ENCODE results near the gene OR7A17. TPM values are rescaled to one million over a fixed set of nuclear protein-coding genes. Genes with fewer than 3 reads are reported as not detected.

Gene OR7A17
- total and polyA plus RNA-seq, 2 of the 8 experiments (the other 6 are each of a cell fraction or from before 2014, with no cell fraction given): not detected

- no peak overlapping the region for H3K56ac ChIP-seq (replicated peaks; ENCODE audit: insufficient read length, low read depth, low read length)
Observed at GRCh38 chr19:14901675-14902260, 15.8 kb upstream of the OR7A17 start.

More at GRCh38 chr19:14901675-14902260, 15.8 kb upstream of the OR7A17 start:
- no peak overlapping the region for H2AK5ac ChIP-seq (ENCODE audit: low read depth, low read length)
- H4K20me1 ChIP-seq (replicated peaks in 1 of 2; ENCODE audit: control insufficient read depth in 1 of 2, insufficient read depth in 2 of 2, low read length in 2 of 2): no peaks in the 10 kb centered on the region
- WGBS, 2 experiments (ENCODE audit: extremely low coverage in 1 of 2, insufficient coverage in 1 of 2, insufficient read length in 1 of 2, insufficient replicate concordance in 2 of 2, low coverage in 1 of 2, low lambda C conversion rate in 2 of 2, missing lambda C conversion rate in 1 of 2): 6% methylated on average over 2 of the region's 2 CpGs; no CpG with 5 or more reads in 1 of the 2 experiments
- no peaks in the 10 kb centered on the region for H3K79me1 ChIP-seq (ENCODE audit: low read depth, low read length)
- no peaks in the 10 kb centered on the region for H3K79me2 ChIP-seq (ENCODE audit: control insufficient read depth in 1 of 2, insufficient read depth in 2 of 2, low read length in 2 of 2)
- TF ChIP-seq SP1 (IDR thresholded peaks at IDR 0.05; ENCODE audit: low read depth, low read length): no peak
- no peak for TF ChIP-seq GTF2F1 (IDR thresholded peaks at IDR 0.05; ENCODE audit: borderline replicate concordance, low read depth, low read length)
- no peak for TF ChIP-seq NANOG (IDR thresholded peaks at IDR 0.05; ENCODE audit: insufficient read depth, low read depth, low read length, poor library complexity, severe bottlenecking)
- no peak for TF ChIP-seq RBBP5 (IDR thresholded peaks at IDR 0.05; ENCODE audit: borderline replicate concordance, low read depth, low read length)
- no peak for TF ChIP-seq CHD2 (IDR thresholded peaks at IDR 0.05; ENCODE audit: low read length)
- TF ChIP-seq TEAD4 (IDR thresholded peaks at IDR 0.05; ENCODE audit: low read depth, low read length): no peak
- TF ChIP-seq RAD21 (IDR thresholded peaks at IDR 0.05 in 1 of 2, conservative IDR thresholded peaks at IDR 0.05 in 1 of 2; ENCODE audit: low read depth in 2 of 2, low read length in 2 of 2): no peak
- H2BK20ac ChIP-seq (ENCODE audit: low read length): no peak overlapping the region
- no peak overlapping the region for H4K5ac ChIP-seq (ENCODE audit: insufficient read length, low read depth, low read length)
- no peak overlapping the region for H3K23ac ChIP-seq (ENCODE audit: insufficient read length)
- ChIA-PET POLR2A (ENCODE audit: partially characterized antibody) (no interaction called here), CTCF (ENCODE audit: partially characterized antibody) (no interaction called here)
- H2BK5ac ChIP-seq (ENCODE audit: low read depth, low read length): no peak overlapping the region
- H3K14ac ChIP-seq (ENCODE audit: insufficient read length): no peak overlapping the region
- no peak overlapping the region for H2BK120ac ChIP-seq (replicated peaks; ENCODE audit: low read depth, low read length)
- no peak for FAIRE-seq
- peaks cover 36 to 50% of the 10 kb centered on the region in 2 experiments for H3K9me3 ChIP-seq (ENCODE audit: insufficient read depth in 2 of 2, low read depth in 1 of 2, low read length in 1 of 2)
- no peak overlapping the region for H3K4ac ChIP-seq (replicated peaks; ENCODE audit: insufficient read length, low read depth, low read length)
- no peaks in the 10 kb centered on the region; a peak in 1 of 8 replicates for H3K36me3 ChIP-seq (ENCODE audit: control insufficient read depth in 2 of 4, insufficient read depth in 4 of 4, low read length in 3 of 4)
- H3K4me3 ChIP-seq (ENCODE audit: extremely low read depth in 1 of 4, insufficient read depth in 2 of 4, low read depth in 3 of 4, low read length in 4 of 4): no peak overlapping the region
- no peak overlapping the region for H2BK12ac ChIP-seq (ENCODE audit: low read depth, low read length)
- no peak overlapping the region for H3K9ac ChIP-seq (replicated peaks in 1 of 4; ENCODE audit: extremely low read depth in 1 of 4, low read depth in 3 of 4, low read length in 3 of 4)
- H4K8ac ChIP-seq (ENCODE audit: extremely low read depth, insufficient read depth, low read length): no peak overlapping the region
- no peak overlapping the region for H2BK15ac ChIP-seq (ENCODE audit: low read length)
- no peaks in the 10 kb centered on the region for H3K27me3 ChIP-seq (replicated peaks in 1 of 4; ENCODE audit: control insufficient read depth in 3 of 4, extremely low read depth in 1 of 4, insufficient read depth in 3 of 4, low read length in 3 of 4)
- no peak overlapping the region for H4K91ac ChIP-seq (replicated peaks; ENCODE audit: insufficient read length, low read length)
- no peaks in the 10 kb centered on the region for H3K23me2 ChIP-seq (ENCODE audit: low read depth, low read length)
- H3K27ac ChIP-seq (ENCODE audit: low read depth, low read length): no peak overlapping the region
- H2AFZ ChIP-seq (ENCODE audit: low read length): no peak overlapping the region
- no peak overlapping the region for H3K18ac ChIP-seq (ENCODE audit: extremely low read depth, low read length)
- no peak for DNase-seq (ENCODE audit: low read depth in 1 of 2, low spot score in 2 of 2)
- no peak overlapping the region for H3K4me2 ChIP-seq (ENCODE audit: insufficient read depth in 1 of 2, low read depth in 2 of 2, low read length in 2 of 2)
- no peaks in the 10 kb centered on the region for H3K4me1 ChIP-seq (replicated peaks in 1 of 4; ENCODE audit: control insufficient read depth in 3 of 4, insufficient read depth in 4 of 4, low read length in 3 of 4)
